GM23338 (cell line): ENCODE measurements around the gene FOXP2. TPM values are rescaled to one million over a fixed set of nuclear protein-coding genes. Genes with fewer than 3 reads are reported as not detected.

Experiments used
- ATAC-seq: fragments of 200-7000 bp; cut with Tn5 transposase; 3 replicates; pipeline ENCODE4 v1.9.1; 2020
- DNase-seq: peaks from one replicate; pipeline ENCODE4 v3.0.0-alpha.2; 2015; ENCODE audit warnings: low spot score
- H2AFZ ChIP-seq: fragments of 200-600 bp; sonication (generic); 2 replicates; pipeline ENCODE4 v1.8.0; 2016; ENCODE audit warnings: antibody characterized with exemption, mild to moderate bottlenecking, moderate library complexity
- H3F3A ChIP-seq: fragments of 200-600 bp; sonication (generic); replicated peaks from 2 replicates; pipeline ENCODE4 v1.8.0; 2017; ENCODE audit warnings: antibody characterized with exemption, mixed run types, low read depth
- H3K27ac ChIP-seq: fragments of 200-600 bp; sonication (generic); 2 replicates; pipeline ENCODE4 v1.6.1; 2016; ENCODE audit warnings: low read depth
- H3K27me3 ChIP-seq: fragments of 200-600 bp; sonication (generic); 2 replicates; pipeline ENCODE4 v1.8.0; 2016; ENCODE audit warnings: mild to moderate bottlenecking, mixed run types, moderate library complexity; ENCODE audit not compliant: insufficient read depth
- H3K36me3 ChIP-seq: fragments of 200-600 bp; sonication (generic); 2 replicates; pipeline ENCODE4 v1.8.0; 2016; ENCODE audit warnings: mild to moderate bottlenecking; ENCODE audit not compliant: insufficient read depth
- H3K4me1 ChIP-seq: fragments of 200-600 bp; sonication (generic); 2 replicates; pipeline ENCODE4 v1.8.0; 2016; ENCODE audit warnings: mild to moderate bottlenecking, moderate library complexity; ENCODE audit not compliant: insufficient read depth
- H3K4me2 ChIP-seq: fragments of 200-600 bp; sonication (generic); 2 replicates; pipeline ENCODE4 v1.7.1; 2017; ENCODE audit warnings: mixed run types
- H3K4me3 ChIP-seq: fragments of 200-600 bp; sonication (generic); 2 replicates; pipeline ENCODE4 v1.6.1; 2016; ENCODE audit warnings: mixed run types
- H3K79me2 ChIP-seq: fragments of 200-600 bp; sonication (generic); replicated peaks from 2 replicates; pipeline ENCODE4 v1.8.0; 2017; ENCODE audit warnings: mild to moderate bottlenecking; ENCODE audit not compliant: insufficient read depth
- H3K9me2 ChIP-seq: fragments of 200-600 bp; sonication (generic); 2 replicates; pipeline ENCODE4 v1.8.0; 2017; ENCODE audit not compliant: insufficient read depth
- H4K20me1 ChIP-seq: fragments of 200-600 bp; sonication (generic); replicated peaks from 2 replicates; pipeline ENCODE4 v1.8.0; 2017; ENCODE audit warnings: mild to moderate bottlenecking; ENCODE audit not compliant: insufficient read depth
- H3K27ac Mint-ChIP-seq: 2 replicates; pipeline ENCODE4 v1.8.0; 2020; ENCODE audit warnings: inconsistent platforms, mild to moderate bottlenecking, moderate library complexity, mixed read lengths
- H3K27me3 Mint-ChIP-seq: 3 replicates; pipeline ENCODE4 v1.8.0; 2022; ENCODE audit warnings: low read depth, mild to moderate bottlenecking, moderate library complexity, mixed read lengths, inconsistent platforms; ENCODE audit not compliant: insufficient read depth, poor library complexity
- H3K36me3 Mint-ChIP-seq: 3 replicates; pipeline ENCODE4 v1.8.0; 2021; ENCODE audit warnings: low read depth, mild to moderate bottlenecking, inconsistent platforms, moderate library complexity, mixed read lengths
- H3K4me1 Mint-ChIP-seq: 3 replicates; pipeline ENCODE4 v1.8.0; 2020; ENCODE audit warnings: mild to moderate bottlenecking, inconsistent platforms, mixed read lengths
- H3K4me3 Mint-ChIP-seq: 3 replicates; pipeline ENCODE4 v1.8.0; 2021; ENCODE audit warnings: moderate library complexity, mild to moderate bottlenecking, inconsistent platforms, mixed read lengths
- H3K9me3 Mint-ChIP-seq: 3 replicates; pipeline ENCODE4 v1.8.0; 2020; ENCODE audit warnings: moderate library complexity, mild to moderate bottlenecking, inconsistent platforms, mixed read lengths
- CREB1 ChIP-seq: fragments of 250-450 bp; sonication (Bioruptor Pico); IDR thresholded peaks from 2 replicates; pipeline ENCODE4 v1.5.0; 2020; ENCODE audit warnings: low read depth, mild to moderate bottlenecking, moderate library complexity
- CTCF ChIP-seq, 2 experiments: fragments of 200-600 bp in 1 of 2; sonication (generic) in 1 of 2; conservative IDR thresholded peaks; 2 replicates each; pipeline versions ENCODE4 v1.5.1 to v1.6.1; 2016 to 2017; ENCODE audit warnings: antibody characterized with exemption in 2 of 2, low read depth in 2 of 2, mild to moderate bottlenecking in 2 of 2, moderate library complexity in 1 of 2
- ETS1 ChIP-seq: IDR thresholded peaks from 2 replicates; pipeline ENCODE4 v1.6.1; 2016; ENCODE audit warnings: antibody characterized with exemption
- EZH2 ChIP-seq: fragments of 200-600 bp; sonication (generic); IDR thresholded peaks from one replicate; pipeline ENCODE4 v1.8.0; 2017; ENCODE audit warnings: antibody characterized with exemption, mild to moderate bottlenecking, low read depth; ENCODE audit not compliant: unreplicated experiment
- EZH2phosphoT487 ChIP-seq: fragments of 200-600 bp; sonication (generic); IDR thresholded peaks from one replicate; pipeline ENCODE4 v1.8.1; 2018; ENCODE audit warnings: antibody characterized with exemption; ENCODE audit not compliant: unreplicated experiment
- JUNB ChIP-seq: IDR thresholded peaks from one replicate; pipeline ENCODE4 v1.6.1; 2016; ENCODE audit warnings: antibody characterized with exemption; ENCODE audit not compliant: unreplicated experiment
- NANOG ChIP-seq: IDR thresholded peaks from 2 replicates; pipeline ENCODE4 v1.6.1; 2016; ENCODE audit warnings: antibody characterized with exemption, borderline replicate concordance
- POLR2AphosphoS5 ChIP-seq: IDR thresholded peaks from 2 replicates; pipeline ENCODE4 v1.6.1; 2016; ENCODE audit warnings: antibody characterized with exemption, low read depth
- REST ChIP-seq: IDR thresholded peaks from one replicate; pipeline ENCODE4 v1.6.1; 2018; ENCODE audit warnings: antibody characterized with exemption; ENCODE audit not compliant: unreplicated experiment
- STAT1 ChIP-seq: IDR thresholded peaks from one replicate; pipeline ENCODE4 v1.6.1; 2016; ENCODE audit warnings: antibody characterized with exemption; ENCODE audit not compliant: unreplicated experiment
- ZNF114 ChIP-seq: fragments of 250-450 bp; sonication (Bioruptor Pico); IDR thresholded peaks from 2 replicates; pipeline ENCODE4 v1.5.0; 2020; ENCODE audit warnings: mild to moderate bottlenecking, moderate library complexity
- ZNF331 ChIP-seq: fragments of 250-450 bp; sonication (Bioruptor Pico); IDR thresholded peaks from 2 replicates; pipeline ENCODE4 v1.5.0; 2020; ENCODE audit warnings: low read depth, mild to moderate bottlenecking, moderate library complexity
- ZNF462 ChIP-seq: fragments of 250-450 bp; sonication (Bioruptor Pico); IDR thresholded peaks from 2 replicates; pipeline ENCODE4 v1.5.0; 2020; ENCODE audit warnings: mild to moderate bottlenecking, moderate library complexity
- polyA plus RNA-seq: library from polyadenylated mRNA; unstranded; fragments of >200 nt; fragmentation: Nextera tagmentation; extraction: Ambion mirVana; gene quantifications from 2 replicates; pipeline ENCODE4 v1.2.1, GENCODE V29; 2016
- total RNA-seq: library from RNA; depleted of rRNA; stranded (reverse); fragments of >200 nt; shearing (Covaris generic); gene quantifications from 2 replicates; pipeline ENCODE4 v1.2.3, GENCODE V29; 2014

FOXP2 gene
- total and polyA plus RNA-seq, 2 experiments from 2014 or later: 0.03 to 0.24 TPM

GRCh38 chr7:114418117-114418516 is 3.5 kb downstream of the FOXP2 start:
- no peaks in the 10 kb centered on the region for H3K27me3 ChIP-seq
- H3K4me3 Mint-ChIP-seq: no peak overlapping the region
- no peak overlapping the region for H2AFZ ChIP-seq
- H3K36me3 ChIP-seq: no peaks in the 10 kb centered on the region
- H3K36me3 Mint-ChIP-seq: no peaks in the 10 kb centered on the region
- no peak for DNase-seq
- no peak overlapping the region for H3K4me3 ChIP-seq
- TF ChIP-seq ZNF331: no peak
- TF ChIP-seq ZNF114 (CRISPR knock-in tag): no peak
- TF ChIP-seq REST: no peak
- no peak for TF ChIP-seq EZH2phosphoT487
- TF ChIP-seq CTCF (conservative IDR thresholded peaks at IDR 0.05; ENCODE audit: low read depth in 2 of 2): no peak
- no peak for TF ChIP-seq POLR2AphosphoS5
- TF ChIP-seq CREB1 (CRISPR knock-in tag): no peak
- no peak for TF ChIP-seq EZH2
- TF ChIP-seq STAT1: no peak
- TF ChIP-seq ETS1: no peak
- no peak for TF ChIP-seq NANOG
- TF ChIP-seq JUNB: no peak
- no peak for TF ChIP-seq ZNF462 (CRISPR knock-in tag)
- peaks cover 1% of the 10 kb centered on the region for H3K27me3 Mint-ChIP-seq
- ATAC-seq: no peak
- no peaks in the 10 kb centered on the region for H4K20me1 ChIP-seq
- peaks cover 11% of the 10 kb centered on the region for H3K4me1 Mint-ChIP-seq
- H3K4me2 ChIP-seq: no peak overlapping the region
- H3K27ac Mint-ChIP-seq: no peak overlapping the region
- no peaks in the 10 kb centered on the region for H3F3A ChIP-seq
- H3K9me2 ChIP-seq: no peaks in the 10 kb centered on the region
- H3K4me1 ChIP-seq: peaks cover 24% of the 10 kb centered on the region
- H3K9me3 Mint-ChIP-seq: no peaks in the 10 kb centered on the region
- H3K27ac ChIP-seq: no peak overlapping the region
- no peaks in the 10 kb centered on the region for H3K79me2 ChIP-seq
